GM10248 (cell line): Measurements from ENCODE around the gene NOTCH1.

Experiments
- CTCF ChIA-PET: fragments of 300-600 bp; sonication (Branson Sonifier 250); formaldehyde crosslinking; extraction: SDS; loops from one replicate; lab custom pipeline; 2021; ENCODE audit warnings: antibody characterized with exemption; lab: Yijun Ruan, JAX
- POLR2A ChIA-PET: fragments of 350-650 bp; sonication (Branson Sonifier 250); formaldehyde crosslinking; extraction: SDS; loops from one replicate; lab custom pipeline; 2020; ENCODE audit warnings: antibody characterized with exemption; lab: Yijun Ruan, JAX
- DNase-seq: peaks from one replicate; pipeline ENCODE4 v3.0.0; 2012; ENCODE audit errors: extremely low spot score
- TF ChIP-seq, protein P1 (sequence below): IDR thresholded peaks from 2 replicates; pipeline ENCODE4 v1.5.1; 2012; ENCODE audit warnings: mild to moderate bottlenecking, low read depth; ENCODE audit errors: extremely low read depth, missing control alignments, control extremely low read depth

The NOTCH1 gene

DNA sequence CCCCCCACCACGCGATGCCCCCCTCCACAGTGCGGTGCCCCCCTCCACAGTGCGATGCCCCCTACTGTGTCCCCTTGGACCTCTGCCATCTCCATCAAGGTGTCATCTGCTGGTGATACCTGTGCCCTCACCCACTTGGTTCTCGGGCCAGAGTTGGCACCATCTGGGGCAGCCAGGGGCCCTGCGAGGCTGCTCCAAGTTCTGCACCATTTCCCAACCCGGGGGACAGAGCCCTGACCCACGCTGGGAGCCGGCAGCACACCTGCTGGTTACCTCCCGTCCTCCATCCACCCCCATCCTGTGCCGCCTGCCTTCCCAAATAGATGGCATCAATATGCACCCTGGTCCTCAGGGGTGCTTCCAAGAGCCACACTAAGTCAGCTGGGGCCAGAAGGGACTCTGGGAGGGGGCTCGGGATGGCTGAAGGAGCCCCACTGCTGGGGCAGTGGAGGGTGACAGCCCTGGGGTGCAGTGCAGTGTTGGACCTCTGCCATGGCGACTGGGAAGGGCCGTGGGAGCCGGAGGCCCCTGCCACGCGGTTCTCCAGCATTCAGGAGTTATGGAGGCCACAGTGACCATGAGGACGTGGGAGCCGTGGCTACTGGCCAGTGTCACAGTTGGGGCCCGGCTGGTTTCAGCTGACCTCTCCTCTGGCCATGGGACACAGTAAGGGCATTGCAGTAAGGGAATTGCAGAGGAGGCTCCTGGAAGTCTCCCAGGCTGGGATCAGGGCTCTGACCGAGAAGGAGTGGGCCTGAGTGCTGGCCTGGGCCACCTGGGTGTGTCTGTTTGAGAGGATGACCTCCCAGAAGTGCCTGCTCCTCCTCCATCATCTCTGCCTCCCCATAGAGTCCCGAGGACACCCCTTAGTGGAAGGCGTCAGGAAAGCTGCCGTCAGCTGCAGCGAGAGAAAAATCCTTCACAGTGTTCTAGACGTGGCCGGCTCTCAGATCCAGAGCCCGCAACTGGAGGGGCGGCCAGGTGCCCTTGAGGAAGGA is 44.2 kb upstream of the NOTCH1 start:
- POLR2A ChIA-PET: no interaction called here
- no peak for DNase-seq
- CTCF ChIA-PET: interaction anchor here (1.4 kb wide), 1 partner anchor 102 kb away, joined by 3 read pairs; no protein-coding TSS in a partner anchor
- TF ChIP-seq, protein P1, sequence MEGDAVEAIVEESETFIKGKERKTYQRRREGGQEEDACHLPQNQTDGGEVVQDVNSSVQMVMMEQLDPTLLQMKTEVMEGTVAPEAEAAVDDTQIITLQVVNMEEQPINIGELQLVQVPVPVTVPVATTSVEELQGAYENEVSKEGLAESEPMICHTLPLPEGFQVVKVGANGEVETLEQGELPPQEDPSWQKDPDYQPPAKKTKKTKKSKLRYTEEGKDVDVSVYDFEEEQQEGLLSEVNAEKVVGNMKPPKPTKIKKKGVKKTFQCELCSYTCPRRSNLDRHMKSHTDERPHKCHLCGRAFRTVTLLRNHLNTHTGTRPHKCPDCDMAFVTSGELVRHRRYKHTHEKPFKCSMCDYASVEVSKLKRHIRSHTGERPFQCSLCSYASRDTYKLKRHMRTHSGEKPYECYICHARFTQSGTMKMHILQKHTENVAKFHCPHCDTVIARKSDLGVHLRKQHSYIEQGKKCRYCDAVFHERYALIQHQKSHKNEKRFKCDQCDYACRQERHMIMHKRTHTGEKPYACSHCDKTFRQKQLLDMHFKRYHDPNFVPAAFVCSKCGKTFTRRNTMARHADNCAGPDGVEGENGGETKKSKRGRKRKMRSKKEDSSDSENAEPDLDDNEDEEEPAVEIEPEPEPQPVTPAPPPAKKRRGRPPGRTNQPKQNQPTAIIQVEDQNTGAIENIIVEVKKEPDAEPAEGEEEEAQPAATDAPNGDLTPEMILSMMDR: no peak

DNA sequence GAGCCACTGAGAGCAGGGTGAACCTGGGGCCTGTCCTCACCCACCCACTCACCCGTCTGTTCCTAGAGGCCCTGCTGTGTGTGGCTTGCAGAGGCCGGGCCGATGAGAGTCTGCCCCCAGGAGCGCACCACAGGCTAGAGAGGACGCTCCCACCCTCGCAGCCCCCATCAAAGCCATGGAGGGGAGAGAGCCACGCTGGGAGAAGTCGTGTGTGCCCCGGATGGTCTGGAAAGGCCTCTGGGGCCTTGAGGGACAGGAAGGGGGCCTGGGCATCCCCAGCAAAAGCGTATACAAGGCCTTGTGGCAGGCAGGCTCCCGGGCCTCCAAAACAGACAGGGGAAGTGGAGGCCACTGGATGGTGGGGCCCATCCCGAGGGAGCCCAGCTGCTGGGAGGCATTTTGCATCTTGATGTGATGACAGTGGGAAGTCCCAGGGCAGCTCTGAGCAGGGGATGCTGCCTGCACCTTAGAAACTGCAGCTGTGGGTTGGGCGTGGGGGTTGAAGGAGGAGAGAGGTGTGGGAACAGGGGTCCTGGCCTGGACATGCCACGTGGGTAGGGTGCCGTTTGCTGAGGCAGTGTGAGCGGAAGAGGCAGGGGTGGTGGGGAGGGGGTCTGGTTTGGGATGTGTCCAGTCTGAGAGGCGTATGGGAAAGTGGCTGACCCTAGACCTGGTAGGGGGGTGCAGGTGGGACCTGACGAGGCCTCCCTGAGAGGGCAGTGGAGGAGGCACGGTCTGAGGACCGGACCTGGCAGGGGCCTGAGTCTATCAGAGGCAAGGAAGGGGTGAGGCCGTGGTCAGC is 43.0 kb upstream of the NOTCH1 start:
- CTCF ChIA-PET: no interaction called here
- POLR2A ChIA-PET: no interaction called here
- peak; percentile 63 for DNase-seq
- TF ChIP-seq, protein P1: no peak

DNA sequence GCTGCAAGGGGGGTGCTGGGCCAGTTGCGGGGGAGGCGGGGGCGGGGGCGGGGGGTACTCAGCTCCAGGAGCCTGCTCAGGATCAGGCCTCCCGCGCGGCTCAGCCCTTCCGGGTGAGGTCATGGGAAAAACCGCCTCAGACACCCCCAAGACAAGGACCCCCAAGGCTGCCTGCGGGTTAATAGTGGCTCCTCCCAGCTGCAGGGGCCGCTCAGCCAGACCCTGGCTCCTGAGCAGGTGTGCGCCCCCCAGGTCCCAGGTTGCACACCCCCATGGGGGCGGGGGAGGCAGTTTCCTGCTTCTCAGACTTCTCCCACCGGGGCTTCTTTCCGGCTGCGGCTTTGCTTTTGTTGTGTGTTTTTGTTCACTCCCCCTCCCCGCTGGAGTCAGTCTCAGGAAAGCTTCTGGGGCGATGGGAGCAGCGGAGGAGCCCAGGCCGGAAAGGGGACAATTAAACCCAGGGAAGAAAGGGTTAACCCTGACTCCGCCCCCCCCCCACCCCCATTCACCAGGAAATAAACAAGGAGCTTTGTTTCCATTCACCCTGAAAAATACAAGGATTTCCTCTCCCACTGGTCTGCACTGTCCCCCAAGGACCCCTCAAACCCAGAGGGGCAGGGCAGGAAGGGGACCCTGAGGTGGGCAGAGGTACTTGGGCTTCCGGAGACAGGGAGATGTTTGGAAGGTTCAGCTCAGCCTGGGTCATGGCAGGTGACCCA is 42.3 kb upstream of the NOTCH1 start:
- TF ChIP-seq, protein P1: no peak
- DNase-seq: no peak
- POLR2A ChIA-PET: no interaction called here
- CTCF ChIA-PET: no interaction called here

DNA sequence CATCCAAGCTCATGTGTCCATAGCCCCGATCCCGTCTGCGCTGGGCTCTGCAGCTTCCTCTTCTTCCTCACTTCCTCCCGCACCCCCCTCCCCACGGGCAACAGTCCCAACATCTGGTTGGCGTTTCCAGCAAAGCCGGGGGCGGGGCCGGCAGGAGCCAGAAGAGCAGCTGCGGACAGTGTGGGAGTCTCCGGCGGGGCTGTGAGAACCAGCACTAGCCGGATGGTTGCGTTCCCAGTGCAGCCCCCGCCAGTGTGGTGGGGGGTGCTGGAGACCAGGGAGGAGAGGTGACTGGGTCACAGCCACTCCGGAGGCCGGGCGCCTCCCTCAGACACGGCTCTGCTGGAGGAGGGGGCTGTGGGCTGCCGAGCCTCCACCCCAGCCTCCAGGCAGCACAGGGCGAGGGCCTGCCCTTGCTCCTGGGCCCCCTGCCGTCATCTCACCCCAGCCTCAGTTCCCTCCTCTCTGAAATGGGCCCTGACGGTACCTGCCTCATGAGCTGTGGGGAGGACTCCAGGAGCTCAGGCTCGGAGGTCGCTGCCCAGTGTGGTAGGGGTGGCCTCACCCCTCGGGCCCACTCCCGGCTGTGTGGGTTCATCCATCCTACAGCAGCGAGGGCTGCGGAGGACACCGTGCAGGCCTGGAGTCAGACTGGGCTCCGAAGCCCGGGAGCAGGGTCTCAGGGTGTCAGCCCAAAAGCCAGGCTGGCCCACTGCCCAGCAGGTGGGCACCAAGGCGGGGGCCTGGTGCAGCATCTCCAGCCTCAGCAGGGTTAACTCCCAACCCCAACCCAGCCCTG is 41.5 kb upstream of the NOTCH1 start:
- no peak for DNase-seq
- ChIA-PET CTCF (no interaction called here), POLR2A (no interaction called here)
- TF ChIP-seq, protein P1: no peak

DNA sequence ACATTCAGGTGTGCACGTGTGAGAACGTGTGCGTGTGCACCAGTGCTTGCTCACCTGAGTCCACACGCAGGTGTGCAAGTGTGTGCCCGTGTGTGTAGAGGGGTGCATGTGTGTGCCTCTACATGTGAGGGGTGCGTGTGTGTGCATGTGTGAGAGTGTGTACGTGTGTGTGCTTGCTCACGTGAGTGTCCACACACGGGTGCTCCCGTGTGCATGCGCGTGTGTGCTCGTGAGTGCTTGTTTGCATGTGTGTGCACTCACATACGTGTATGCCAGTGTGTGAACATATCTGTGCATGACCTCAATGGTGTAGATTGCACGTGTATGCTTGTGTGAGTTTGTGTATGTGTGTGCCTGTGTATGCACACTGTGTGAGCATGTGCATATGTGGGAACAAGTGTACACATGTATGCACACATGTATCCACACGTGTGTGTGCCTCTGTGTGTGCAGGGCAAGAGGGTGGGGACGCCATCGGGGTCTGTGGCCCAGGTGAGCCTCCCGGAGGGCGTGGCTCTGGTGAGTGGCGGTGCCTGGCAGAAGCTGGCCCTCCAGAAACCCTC is 40.6 kb upstream of the NOTCH1 start:
- no peak for DNase-seq
- TF ChIP-seq, protein P1: no peak
- ChIA-PET CTCF (no interaction called here), POLR2A (no interaction called here)
